A549 (cell line): ENCODE data around the gene CHPF. TPM values are rescaled to one million over a fixed set of nuclear protein-coding genes. Genes with fewer than 3 reads are reported as not detected.

Experiments used
- ATAC-seq, 2 experiments: fragments of 200-7000 bp in 1 of 2; fragments of >200 bp in 1 of 2; cut with Nextera tagmentation in 1 of 2; cut with Tn5 transposase in 1 of 2; 3 replicates each; pipeline versions ENCODE4 v1.8.0 to v1.9.1; 2018 to 2020; ENCODE audit warnings: mild to moderate bottlenecking in 1 of 2, moderate library complexity in 1 of 2
- CTCF ChIA-PET: fragments of 300-600 bp; sonication (Branson Sonifier 250); formaldehyde crosslinking; extraction: SDS; loops from one replicate; lab custom pipeline; 2021; ENCODE audit warnings: antibody characterized with exemption, inconsistent platforms; lab: Yijun Ruan, JAX
- POLR2A ChIA-PET: fragments of 350-600 bp; formaldehyde crosslinking; extraction: SDS; loops from one replicate; lab custom pipeline; 2021; ENCODE audit warnings: antibody characterized with exemption, inconsistent platforms; lab: Yijun Ruan, JAX
- DNase-seq, 2 experiments: peaks; one replicate each; pipeline versions ENCODE4 v3.0.0 to v3.0.0-alpha.2; 2011 to 2016; ENCODE audit warnings: low read depth in 1 of 2, low spot score in 1 of 2
- FAIRE-seq: peaks from 2 replicates; lab custom pipeline; 2011; peaks lifted over from hg19 to GRCh38; lab: Jason Lieb, UNC
- H3K27ac ChIP-seq, 2 experiments: fragments of >200 bp; sonication (Bioruptor Twin); formaldehyde crosslinking; 3 replicates each; pipeline ENCODE4 v1.5.1; 2016 to 2017
- H3K4me1 ChIP-seq: fragments of >200 bp; sonication (Bioruptor Twin); formaldehyde crosslinking; 3 replicates; pipeline ENCODE4 v1.6.1; 2016
- H3K4me2 ChIP-seq: fragments of >200 bp; sonication (Bioruptor Twin); formaldehyde crosslinking; 3 replicates; pipeline ENCODE4 v1.6.1; 2016
- H3K4me3 ChIP-seq: fragments of >200 bp; sonication (Bioruptor Twin); formaldehyde crosslinking; 3 replicates; pipeline ENCODE4 v1.5.1; 2016
- H3K9me3 ChIP-seq: fragments of >200 bp; sonication (Bioruptor Twin); formaldehyde crosslinking; 3 replicates; pipeline ENCODE4 v1.6.1; 2016
- ATOH8 ChIP-seq: fragments of 250-450 bp; sonication (Bioruptor Pico); IDR thresholded peaks from 2 replicates; pipeline ENCODE4 v1.5.0; 2020; ENCODE audit warnings: low read depth, mild to moderate bottlenecking, moderate library complexity
- BCL3 ChIP-seq: fragments of >200 bp; sonication (Bioruptor Twin); formaldehyde crosslinking; IDR thresholded peaks from 3 replicates; pipeline ENCODE4 v1.6.1; 2016
- CEBPB ChIP-seq, 2 experiments: fragments of >200 bp in 1 of 2; sonication (Bioruptor Twin) in 1 of 2; formaldehyde crosslinking in 1 of 2; IDR thresholded peaks; 2 replicates each; pipeline ENCODE4 v1.6.1; 2012 to 2016
- CHD2 ChIP-seq: fragments of 150-350 bp; IDR thresholded peaks from 2 replicates; pipeline ENCODE4 v1.6.1; 2014; ENCODE audit warnings: low read length; ENCODE audit not compliant: partially characterized antibody
- E2F6 ChIP-seq: IDR thresholded peaks from 2 replicates; pipeline ENCODE4 v1.6.1; 2012; ENCODE audit warnings: low read depth, borderline replicate concordance
- EHF ChIP-seq: fragments of 250-450 bp; sonication (Bioruptor Pico); IDR thresholded peaks from 2 replicates; pipeline ENCODE4 v1.5.0; 2020; ENCODE audit warnings: mild to moderate bottlenecking
- GATA3 ChIP-seq: IDR thresholded peaks from 2 replicates; pipeline ENCODE4 v1.6.1; 2012; ENCODE audit warnings: borderline replicate concordance
- HDAC2 ChIP-seq: fragments of 200-600 bp; sonication (generic); IDR thresholded peaks from 2 replicates; pipeline ENCODE4 v1.6.1; 2016
- HES2 ChIP-seq: fragments of >200 bp; sonication (Bioruptor Twin); formaldehyde crosslinking; IDR thresholded peaks from 2 replicates; pipeline ENCODE4 v1.6.1; 2016
- HMGXB4 ChIP-seq: fragments of 250-450 bp; sonication (Bioruptor Pico); IDR thresholded peaks from 2 replicates; pipeline ENCODE4 v1.5.0; 2021; ENCODE audit warnings: mild to moderate bottlenecking, moderate library complexity, borderline replicate concordance
- JUN ChIP-seq, 2 experiments: fragments of >200 bp; sonication (Bioruptor Twin); formaldehyde crosslinking; IDR thresholded peaks; 2 replicates in 1 of 2; 3 replicates in 1 of 2; pipeline ENCODE4 v1.6.1; 2016 to 2017
- JUNB ChIP-seq: fragments of >200 bp; sonication (Bioruptor Twin); formaldehyde crosslinking; IDR thresholded peaks from 2 replicates; pipeline ENCODE4 v1.6.1; 2016
- KDM1A ChIP-seq: fragments of 200-600 bp; sonication (generic); IDR thresholded peaks from 2 replicates; pipeline ENCODE4 v1.6.1; 2016; ENCODE audit warnings: low read depth, mild to moderate bottlenecking
- KDM5A ChIP-seq: fragments of 200-600 bp; sonication (generic); IDR thresholded peaks from 2 replicates; pipeline ENCODE4 v1.6.1; 2016; ENCODE audit warnings: antibody characterized with exemption, mild to moderate bottlenecking
- MAZ ChIP-seq: fragments of 150-350 bp; IDR thresholded peaks from 2 replicates; pipeline ENCODE4 v1.6.1; 2014; ENCODE audit warnings: antibody characterized with exemption, low read depth, low read length, borderline replicate concordance
- MYC ChIP-seq: IDR thresholded peaks from 2 replicates; pipeline ENCODE4 v1.6.1; 2012; ENCODE audit warnings: mild to moderate bottlenecking, inconsistent platforms, low read length, improper control_type of control experiment, borderline replicate concordance
- PBX3 ChIP-seq: IDR thresholded peaks from 2 replicates; pipeline ENCODE4 v1.6.1; 2012
- RCOR1 ChIP-seq: fragments of 150-350 bp; IDR thresholded peaks from 2 replicates; pipeline ENCODE4 v1.6.1; 2014; ENCODE audit warnings: antibody characterized with exemption, low read length, low read depth
- RFX5 ChIP-seq: fragments of 450-650 bp; IDR thresholded peaks from 2 replicates; pipeline ENCODE4 v1.7.1; 2014; ENCODE audit warnings: antibody characterized with exemption, mild to moderate bottlenecking, moderate library complexity
- RNF2 ChIP-seq: fragments of 200-600 bp; sonication (generic); IDR thresholded peaks from 2 replicates; pipeline ENCODE4 v1.6.1; 2016; ENCODE audit warnings: low read depth, mild to moderate bottlenecking, antibody characterized with exemption, moderate library complexity, borderline replicate concordance
- SMC3 ChIP-seq: fragments of >200 bp; sonication (Bioruptor Twin); formaldehyde crosslinking; IDR thresholded peaks from 3 replicates; pipeline ENCODE4 v1.6.1; 2018; ENCODE audit warnings: inconsistent platforms
- SREBF2 ChIP-seq: fragments of 450-650 bp; IDR thresholded peaks from 2 replicates; pipeline ENCODE4 v1.6.1; 2014; ENCODE audit warnings: mild to moderate bottlenecking, moderate library complexity
- TFCP2L1 ChIP-seq: fragments of 250-450 bp; sonication (Bioruptor Pico); IDR thresholded peaks from 2 replicates; pipeline ENCODE4 v1.5.0; 2021; ENCODE audit warnings: mild to moderate bottlenecking
- WGBS: methylation state at CpG from one replicate; pipeline ENCODE4 v1.1.6; 2017; ENCODE audit errors: missing lambda C conversion rate; 5-methylcytosine and 5-hydroxymethylcytosine counted together
- polyA plus RNA-seq, 4 experiments: library from polyadenylated mRNA; depleted of rRNA in 3 of 4; stranded (reverse); fragments of >200 nt; fragmentation: RNase III in 1 of 4; extraction: RNeasy Plus Mini Kit Qiagen cat#74134 plus additional on column Dnase treatment in 1 of 4; gene quantifications; 2 replicates in 3 of 4; 3 replicates in 1 of 4; pipeline ENCODE4 v1.2.3, GENCODE V29; 2011 to 2017

Gene CHPF
- polyA plus RNA-seq, 2 of the 4 experiments (the other 2 are of a cell fraction), result 9.0 to 14.8 TPM

- POLR2A ChIA-PET, result no interaction called here
- 84% methylated on average over 21 of the region's 21 CpGs for WGBS
- no peaks in the 10 kb centered on the region for H3K9me3 ChIP-seq
- no peak overlapping the region for H3K27ac ChIP-seq
- H3K4me1 ChIP-seq, result peaks cover 5% of the 10 kb centered on the region; the same call in 1 of the 3 replicates
- H3K4me3 ChIP-seq, result no peak overlapping the region
- TF ChIP-seq TFCP2L1 (no peak), HDAC2 (no peak), HES2 (no peak), RCOR1 (no peak), RNF2 (no peak), SREBF2 (no peak), JUN (IDR thresholded peaks at IDR 0.05) (no peak), MAZ (no peak), PBX3 (no peak), KDM5A (no peak), CHD2 (no peak), SMC3 (no peak), GATA3 (no peak), KDM1A (no peak)
- H3K4me2 ChIP-seq, result no peak overlapping the region
- CTCF ChIA-PET, result interaction anchor here (2.2 to 6.0 kb wide), 3 partner anchors 11 to 24 kb away, joined by 5 to 77 read pairs (median 10); partner anchors contain the start of genes CHPF and TMEM198
- no peak for DNase-seq
- ATAC-seq, result no peak
- FAIRE-seq, result no peak
Measured at GRCh38 chr2:219565130-219566080, 21.8 kb upstream of the CHPF start.

GRCh38 chr2:219563271-219563928 is 19.8 kb upstream of the CHPF start:
- ATAC-seq, result no peak
- FAIRE-seq, result no peak
- WGBS, result 87% methylated on average over 20 of the region's 20 CpGs

GRCh38 chr2:219562049-219563020 is 18.7 kb upstream of the CHPF start:
- H3K4me2 ChIP-seq, result no peak overlapping the region
- WGBS, result 76% methylated on average over 21 of the region's 35 CpGs
- CTCF ChIA-PET, result interaction anchor here (1.1 to 6.0 kb wide), 9 partner anchors 9 to 80 kb away, joined by 3 to 77 read pairs (median 9); partner anchors contain the start of genes CHPF, OBSL1 and TMEM198
- H3K4me1 ChIP-seq, result no peaks in the 10 kb centered on the region
- no peaks in the 10 kb centered on the region for H3K9me3 ChIP-seq
- POLR2A ChIA-PET, result interaction anchor here (2.8 kb wide), 1 partner anchor 8 kb away, joined by 9 read pairs; no protein-coding TSS in a partner anchor
- no peak overlapping the region for H3K4me3 ChIP-seq
- ATAC-seq, result no peak
- FAIRE-seq, result no peak
- H3K27ac ChIP-seq, result no peak overlapping the region
- no peak for DNase-seq
- TF ChIP-seq HMGXB4, result no peak
- TF ChIP-seq MYC, result no peak
- no peak for TF ChIP-seq ATOH8 (CRISPR knock-in tag)
- TF ChIP-seq BCL3, result no peak
- no peak for TF ChIP-seq JUNB
- TF ChIP-seq CEBPB (IDR thresholded peaks at IDR 0.05), result no peak
- TF ChIP-seq RFX5, result no peak
- no peak for TF ChIP-seq EHF

More at GRCh38 chr2:219563271-219563928, 19.8 kb upstream of the CHPF start:
- TF ChIP-seq E2F6, result no peak
- TF ChIP-seq HDAC2, result no peak
- TF ChIP-seq, all 56 proteins: peak for 0
- ChIA-PET POLR2A (no interaction called here), CTCF (interaction anchor here (1.3 to 6.0 kb wide), 5 partner anchors 13 to 78 kb away, joined by 3 to 77 read pairs (median 19); partner anchors contain the start of genes CHPF and TMEM198)
- H3K9me3 ChIP-seq, result no peaks in the 10 kb centered on the region
- H3K27ac ChIP-seq, result no peak overlapping the region
- no peak for DNase-seq
- no peaks in the 10 kb centered on the region for H3K4me1 ChIP-seq
- no peak overlapping the region for H3K4me2 ChIP-seq
- no peak overlapping the region for H3K4me3 ChIP-seq
